DLD1 (cell line): Measurements from ENCODE around the gene REL.

Experiments used
- in situ Hi-C: cut with HindIII; loops from 2 replicates; pipeline ENCODE4 v1.10.0; 2017; ENCODE audit warnings: low sequenced_read_pairs

Gene REL

GRCh38 chr2:60962528-60962927 is 81.2 kb downstream of the REL start:
- in situ Hi-C loops: no loop called here

GRCh38 chr2:60963190-60963589 is 81.8 kb downstream of the REL start:
- in situ Hi-C loops: no loop called here

GRCh38 chr2:60964651-60965498 is 83.5 kb downstream of the REL start:
- in situ Hi-C loops: no loop called here

GRCh38 chr2:60965499-60965785 is 84.1 kb downstream of the REL start:
- in situ Hi-C loops: no loop called here

GRCh38 chr2:60966507-60967405 is 85.4 kb downstream of the REL start:
- in situ Hi-C loops: no loop called here

GRCh38 chr2:60972889-60973656 is 91.7 kb downstream of the REL start:
- in situ Hi-C loops: no loop called here

- in situ Hi-C loops: no loop called here
Observed at GRCh38 chr2:60973705-60974104, 92.3 kb downstream of the REL start.

GRCh38 chr2:60974652-60975051 is 93.3 kb downstream of the REL start:
- in situ Hi-C loops: no loop called here
